CD4-positive, alpha-beta T cell (primary cell): Measurements from ENCODE around the gene ZNF366. TPM values are rescaled to one million over a fixed set of nuclear protein-coding genes. Genes with fewer than 3 reads are reported as not detected.

Experiments
- ATAC-seq: fragments of 200-7000 bp; cut with Tn5 transposase; one replicate; pipeline ENCODE4 v1.10.0; 2022; ENCODE audit warnings: mild to moderate bottlenecking; ENCODE audit not compliant: poor library complexity
- CTCF ChIA-PET: fragments of 350-600 bp; sonication (Branson Sonifier 250); formaldehyde crosslinking; loops from one replicate; lab custom pipeline; 2021; ENCODE audit warnings: antibody characterized with exemption, inconsistent platforms; lab: Charles Lee
- POLR2A ChIA-PET: fragments of 350-600 bp; sonication (Branson Sonifier 250); formaldehyde crosslinking; loops from one replicate; lab custom pipeline; 2021; ENCODE audit warnings: antibody characterized with exemption, inconsistent platforms; lab: Charles Lee
- DNase-seq, 14 experiments: peaks; one replicate each; pipeline ENCODE4 v3.0.0-alpha.2; 2013 to 2020; ENCODE audit warnings: mixed read lengths in 2 of 14
- H3K27ac ChIP-seq, 2 donors: one replicate each; pipeline versions ENCODE4 v1.5.1 to v1.7.0; 2013; ENCODE audit warnings: low read length in 2 of 2, low read depth in 1 of 2, mild to moderate bottlenecking in 1 of 2
- H3K27me3 ChIP-seq, 2 experiments: 1 replicate in 1 of 2; 2 replicates in 1 of 2; pipeline versions ENCODE4 v1.6.1 to v1.7.0; 2013; ENCODE audit warnings: low read length in 2 of 2, control low read depth in 1 of 2, mild to moderate bottlenecking in 1 of 2, moderate library complexity in 1 of 2; ENCODE audit not compliant: insufficient read depth in 2 of 2, control insufficient read depth in 1 of 2
- H3K36me3 ChIP-seq: one replicate; pipeline ENCODE4 v1.6.1; 2013; ENCODE audit warnings: low read length, control low read depth; ENCODE audit not compliant: insufficient read depth
- H3K4me1 ChIP-seq: one replicate; pipeline ENCODE4 v1.6.1; 2013; ENCODE audit warnings: low read length, control low read depth; ENCODE audit not compliant: insufficient read depth
- H3K4me3 ChIP-seq: one replicate; pipeline ENCODE4 v1.5.1; 2013; ENCODE audit warnings: mild to moderate bottlenecking, low read length, moderate library complexity
- H3K9me3 ChIP-seq, 2 experiments: 1 replicate in 1 of 2; 2 replicates in 1 of 2; pipeline versions ENCODE4 v1.6.1 to v1.7.0; 2013; ENCODE audit warnings: low read length in 2 of 2, mild to moderate bottlenecking in 2 of 2, control low read depth in 1 of 2, moderate library complexity in 1 of 2; ENCODE audit not compliant: control insufficient read depth in 1 of 2, insufficient read depth in 1 of 2
- H3K27ac Mint-ChIP-seq: one replicate; pipeline ENCODE4 v1.8.0; 2020; ENCODE audit warnings: mixed read lengths
- H3K27me3 Mint-ChIP-seq: one replicate; pipeline ENCODE4 v1.8.0; 2021; ENCODE audit warnings: mixed read lengths
- H3K36me3 Mint-ChIP-seq: one replicate; pipeline ENCODE4 v1.8.0; 2021; ENCODE audit warnings: low read depth, mixed read lengths
- H3K4me1 Mint-ChIP-seq: one replicate; pipeline ENCODE4 v1.8.0; 2021; ENCODE audit warnings: low read depth, mixed read lengths
- H3K4me3 Mint-ChIP-seq: one replicate; pipeline ENCODE4 v1.8.0; 2020; ENCODE audit warnings: mild to moderate bottlenecking, mixed read lengths
- H3K9me3 Mint-ChIP-seq: one replicate; pipeline ENCODE4 v1.8.0; 2020; ENCODE audit warnings: mixed read lengths
- CTCF ChIP-seq: fragments of 200-600 bp; IDR thresholded peaks from one replicate; pipeline ENCODE4 v1.8.0; 2022; ENCODE audit warnings: antibody characterized with exemption, mild to moderate bottlenecking
- intact Hi-C, 2 experiments: fragments of 100-400 bp; cut with DNase I in 1 of 2; cut with micrococcal nuclease in 1 of 2; formaldehyde crosslinking; loops; one replicate each; pipeline versions ENCODE4 v1.15.1 to v1.9.0; 2023 to 2025; cut with DNase I, micrococcal nuclease
- total RNA-seq, 174 experiments: library from RNA in 2 of 174; stranded (reverse) in 2 of 174; gene quantifications; one replicate each; pipeline ENCODE4 v1.2.3 and lab custom pipeline; 2021 to 2026

Gene ZNF366
- total RNA-seq, 2 experiments from 2014 or later: 0.06 to 0.14 TPM

- no peak for ATAC-seq
- ChIA-PET POLR2A (no interaction called here), CTCF (no interaction called here)
- H3K9me3 Mint-ChIP-seq: no peaks in the 10 kb centered on the region
- Histone ChIP-seq H3K4me1 (no peaks in the 10 kb centered on the region), H3K4me3 (no peak overlapping the region), H3K27me3 (no peaks in the 10 kb centered on the region), H3K9me3 (peaks cover 0 to 9% of the 10 kb centered on the region in 2 experiments), H3K36me3 (no peaks in the 10 kb centered on the region), H3K27ac (no peak overlapping the region)
- H3K27me3 Mint-ChIP-seq: no peaks in the 10 kb centered on the region
- DNase-seq: no peak
- H3K36me3 Mint-ChIP-seq: no peaks in the 10 kb centered on the region
- no peaks in the 10 kb centered on the region for H3K4me1 Mint-ChIP-seq
- TF ChIP-seq CTCF: no peak
- H3K4me3 Mint-ChIP-seq: no peak overlapping the region
- H3K27ac Mint-ChIP-seq: no peak overlapping the region
- intact Hi-C loops: no loop called here
Observed at GRCh38 chr5:72418271-72418670, 88.9 kb downstream of the ZNF366 start.

- ChIA-PET CTCF (no interaction called here), POLR2A (no interaction called here)
- no peak overlapping the region for H3K4me3 ChIP-seq
- ATAC-seq (no peak), DNase-seq (no peak)
- no peak overlapping the region for H3K27ac ChIP-seq
- Mint-ChIP-seq H3K27ac (no peak overlapping the region), H3K36me3 (no peaks in the 10 kb centered on the region), H3K27me3 (no peaks in the 10 kb centered on the region), H3K4me3 (no peak overlapping the region), H3K4me1 (no peaks in the 10 kb centered on the region), H3K9me3 (no peaks in the 10 kb centered on the region)
- peaks cover 0 to 9% of the 10 kb centered on the region in 2 experiments for H3K9me3 ChIP-seq
- H3K36me3 ChIP-seq: no peaks in the 10 kb centered on the region
- no peaks in the 10 kb centered on the region for H3K27me3 ChIP-seq
- no peaks in the 10 kb centered on the region for H3K4me1 ChIP-seq
- intact Hi-C loops: no loop called here
- no peak for TF ChIP-seq CTCF
Observed at GRCh38 chr5:72417333-72418062, 89.7 kb downstream of the ZNF366 start.

- H3K27me3 ChIP-seq: no peaks in the 10 kb centered on the region
- H3K36me3 ChIP-seq: no peaks in the 10 kb centered on the region
- POLR2A ChIA-PET: no interaction called here
- no peak overlapping the region for H3K4me3 ChIP-seq
- peaks cover 0 to 9% of the 10 kb centered on the region in 2 experiments for H3K9me3 ChIP-seq
- no peak for TF ChIP-seq CTCF
- no peaks in the 10 kb centered on the region for H3K9me3 Mint-ChIP-seq
- H3K27ac ChIP-seq: no peak overlapping the region
- no peaks in the 10 kb centered on the region for H3K4me1 Mint-ChIP-seq
- no peak overlapping the region for H3K27ac Mint-ChIP-seq
- H3K36me3 Mint-ChIP-seq: no peaks in the 10 kb centered on the region
- no peaks in the 10 kb centered on the region for H3K4me1 ChIP-seq
- DNase-seq (no peak), ATAC-seq (no peak)
- H3K27me3 Mint-ChIP-seq: no peaks in the 10 kb centered on the region
- CTCF ChIA-PET: no interaction called here
- no peak overlapping the region for H3K4me3 Mint-ChIP-seq
- intact Hi-C loops: no loop called here
Observed at GRCh38 chr5:72415616-72416325, 91.4 kb downstream of the ZNF366 start.
